GM12892 (cell line): ENCODE measurements around the gene KLRG1.

Experiments used
- POLR2A ChIP-seq: IDR thresholded peaks from 2 replicates; pipeline ENCODE4 v1.6.1; 2011; ENCODE audit warnings: low read depth, low read length, control low read depth
- POLR2AphosphoS5 ChIP-seq: IDR thresholded peaks from 2 replicates; pipeline ENCODE4 v1.6.1; 2011; ENCODE audit warnings: low read depth, low read length, control low read depth

GRCh38 chr12:9024512-9024911, 35.2 kb downstream of the KLRG1 start:
- no peak for TF ChIP-seq POLR2A
- no peak for TF ChIP-seq POLR2AphosphoS5
